Adrenal gland (tissue), 5 donors: ENCODE results near the gene VPS18.

ENCODE experiments used
- POLR2A ChIP-seq, 2 donors: fragments of 450-650 bp; IDR thresholded peaks; one replicate each; pipeline ENCODE4 v1.6.1; 2017; ENCODE audit warnings: antibody characterized with exemption in 2 of 2, mild to moderate bottlenecking in 2 of 2, moderate library complexity in 1 of 2
- TF ChIP-seq, protein P1 (sequence below), 6 experiments: fragments of 450-650 bp in 4 of 6; fragments of 200-600 bp in 2 of 6; sonication (generic) in 1 of 6; IDR thresholded peaks; 1 replicate in 5 of 6; 2 replicates in 1 of 6; pipeline versions ENCODE4 v1.5.1 to v1.8.0; 2016 to 2021; ENCODE audit warnings: antibody characterized with exemption in 6 of 6, mild to moderate bottlenecking in 2 of 6, moderate library complexity in 1 of 6
- donor health status: DM: no; HTN: no; CAD: no.

DNA sequence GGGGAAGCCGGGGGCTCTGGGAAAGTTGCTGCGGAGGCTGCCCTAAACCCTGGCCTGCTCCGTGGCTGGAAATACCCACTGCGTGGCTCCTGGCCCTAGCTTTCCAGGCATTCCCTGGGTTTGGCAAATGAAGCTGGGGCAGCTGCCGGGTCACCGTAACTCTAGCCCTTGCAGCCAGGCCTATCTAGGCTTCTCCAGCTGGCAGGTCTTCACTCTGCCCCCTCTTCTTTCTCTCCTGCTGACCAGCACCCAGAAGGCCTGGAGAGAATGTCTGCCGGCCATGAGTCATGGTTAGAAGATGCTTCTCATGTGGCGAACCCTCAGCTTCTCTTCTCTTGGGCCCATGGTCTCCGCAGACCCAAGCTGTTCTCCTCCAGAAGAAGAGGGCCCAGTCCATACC is 29.3 kb downstream of the VPS18 start:
- TF ChIP-seq, protein P1, sequence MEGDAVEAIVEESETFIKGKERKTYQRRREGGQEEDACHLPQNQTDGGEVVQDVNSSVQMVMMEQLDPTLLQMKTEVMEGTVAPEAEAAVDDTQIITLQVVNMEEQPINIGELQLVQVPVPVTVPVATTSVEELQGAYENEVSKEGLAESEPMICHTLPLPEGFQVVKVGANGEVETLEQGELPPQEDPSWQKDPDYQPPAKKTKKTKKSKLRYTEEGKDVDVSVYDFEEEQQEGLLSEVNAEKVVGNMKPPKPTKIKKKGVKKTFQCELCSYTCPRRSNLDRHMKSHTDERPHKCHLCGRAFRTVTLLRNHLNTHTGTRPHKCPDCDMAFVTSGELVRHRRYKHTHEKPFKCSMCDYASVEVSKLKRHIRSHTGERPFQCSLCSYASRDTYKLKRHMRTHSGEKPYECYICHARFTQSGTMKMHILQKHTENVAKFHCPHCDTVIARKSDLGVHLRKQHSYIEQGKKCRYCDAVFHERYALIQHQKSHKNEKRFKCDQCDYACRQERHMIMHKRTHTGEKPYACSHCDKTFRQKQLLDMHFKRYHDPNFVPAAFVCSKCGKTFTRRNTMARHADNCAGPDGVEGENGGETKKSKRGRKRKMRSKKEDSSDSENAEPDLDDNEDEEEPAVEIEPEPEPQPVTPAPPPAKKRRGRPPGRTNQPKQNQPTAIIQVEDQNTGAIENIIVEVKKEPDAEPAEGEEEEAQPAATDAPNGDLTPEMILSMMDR (IDR thresholded peaks at IDR 0.05), result no peak
- no peak for TF ChIP-seq POLR2A (IDR thresholded peaks at IDR 0.05)
